GM19468 (cell line): ENCODE results near the gene OPRD1.
"Not testable (repeated sequence)": the region's sequence is repeated elsewhere in the genome, so short reads cannot be mapped to it uniquely, and the experiment has no call there.

ENCODE experiments used
- ATAC-seq: cut with Tn5 transposase; IDR thresholded peaks from one replicate; pipeline ENCODE4 v1.9.1; 2021; ENCODE audit warnings: mild to moderate bottlenecking, moderate library complexity, moderate number of reproducible peaks; ENCODE audit not compliant: unreplicated experiment; ENCODE audit errors: extremely low read depth

Gene OPRD1

GRCh38 chr1:28835237-28835650 lies 23.3 kb downstream of the OPRD1 start:
- ATAC-seq, result no peak

GRCh38 chr1:28836421-28836956 lies 24.5 kb downstream of the OPRD1 start:
- ATAC-seq, result no peak

- no peak for ATAC-seq
These were observed 29.1 kb downstream of the OPRD1 start for GRCh38 chr1:28840928-28841544.

- no peak for ATAC-seq
These were observed 34.0 kb downstream of the OPRD1 start for GRCh38 chr1:28845786-28846543.

- ATAC-seq, result not testable (repeated sequence)
These were observed 35.2 kb downstream of the OPRD1 start for GRCh38 chr1:28847207-28847606.

- ATAC-seq, result no peak
These were observed 36.4 kb downstream of the OPRD1 start for GRCh38 chr1:28848416-28848815.

GRCh38 chr1:28853093-28853742 lies 41.2 kb downstream of the OPRD1 start:
- no peak for ATAC-seq

GRCh38 chr1:28854406-28854805 lies 42.4 kb downstream of the OPRD1 start:
- not testable (repeated sequence) for ATAC-seq

- no peak for ATAC-seq
These were observed 43.1 kb downstream of the OPRD1 start for GRCh38 chr1:28855046-28855445.

- ATAC-seq, result no peak
These were observed 43.5 kb downstream of the OPRD1 start for GRCh38 chr1:28855469-28855951.

- no peak for ATAC-seq
These were observed 44.0 kb downstream of the OPRD1 start for GRCh38 chr1:28855969-28856368.

- ATAC-seq, result no peak
These were observed 48.5 kb downstream of the OPRD1 start for GRCh38 chr1:28860332-28861073.

GRCh38 chr1:28862571-28863403 lies 50.8 kb downstream of the OPRD1 start:
- no peak for ATAC-seq

GRCh38 chr1:28864695-28865094 lies 52.7 kb downstream of the OPRD1 start:
- no peak for ATAC-seq

- no peak for ATAC-seq
These were observed 54.2 kb downstream of the OPRD1 start for GRCh38 chr1:28865997-28866650.

- no peak for ATAC-seq
These were observed 55.9 kb downstream of the OPRD1 start for GRCh38 chr1:28867850-28868249.

GRCh38 chr1:28869952-28870351 lies 58.0 kb downstream of the OPRD1 start:
- ATAC-seq, result no peak

GRCh38 chr1:28871631-28872401 lies 59.8 kb downstream of the OPRD1 start:
- ATAC-seq, result no peak
